GM13976 (cell line): ENCODE data around the gene CFAP410.
A peak's percentile ranks its signal among the peaks of the same experiment; 100 is the strongest.

Experiments
- DNase-seq: peaks from one replicate; pipeline ENCODE4 v3.0.0; 2012; ENCODE audit warnings: low spot score
- CTCF ChIP-seq: IDR thresholded peaks from 2 replicates; pipeline ENCODE4 v1.5.1; 2012; ENCODE audit warnings: borderline replicate concordance, mild to moderate bottlenecking; ENCODE audit not compliant: insufficient read depth; ENCODE audit errors: extremely low read depth, missing control alignments, control extremely low read depth
- in situ Hi-C: fragments of 300-500 bp; cut with MboI; formaldehyde crosslinking; loops from one replicate; pipeline ENCODE4 v1.12.0; 2022; ENCODE audit warnings: low sequenced_read_pairs, mixed read lengths, inconsistent platforms; ENCODE audit not compliant: unreplicated experiment

The CFAP410 gene

GRCh38 chr21:44297525-44298290 is 41.5 kb downstream of the CFAP410 start:
- in situ Hi-C loops: loop anchor here (25.0 kb wide), 2 partner anchors 260 to 485 kb away; no protein-coding TSS in a partner anchor
- TF ChIP-seq CTCF: peak; percentile 83
- peak; percentile 92 for DNase-seq

DNA sequence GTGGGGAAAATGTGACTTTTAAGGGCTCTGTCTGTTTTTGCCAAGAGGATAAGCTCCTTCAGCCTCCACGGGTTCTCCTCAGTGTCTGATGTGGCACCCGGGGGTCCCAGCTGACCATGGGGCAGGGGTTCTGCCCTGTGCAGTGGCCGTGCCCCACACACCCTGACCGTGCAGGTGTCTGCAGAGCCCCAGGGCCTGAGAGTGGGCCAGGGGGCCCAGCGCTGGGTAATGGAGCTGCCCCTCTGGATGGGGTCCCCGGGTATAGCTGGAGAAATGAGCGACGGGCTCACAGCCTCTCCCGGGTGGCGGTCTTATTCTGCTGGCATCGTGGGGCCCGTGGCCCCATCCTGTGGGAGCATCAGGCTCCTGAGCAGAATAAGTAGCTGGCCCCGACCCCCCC is 42.3 kb downstream of the CFAP410 start:
- in situ Hi-C loops: loop anchor here (25.0 kb wide), 2 partner anchors 260 to 485 kb away; no protein-coding TSS in a partner anchor
- no peak for TF ChIP-seq CTCF
- no peak for DNase-seq

DNA sequence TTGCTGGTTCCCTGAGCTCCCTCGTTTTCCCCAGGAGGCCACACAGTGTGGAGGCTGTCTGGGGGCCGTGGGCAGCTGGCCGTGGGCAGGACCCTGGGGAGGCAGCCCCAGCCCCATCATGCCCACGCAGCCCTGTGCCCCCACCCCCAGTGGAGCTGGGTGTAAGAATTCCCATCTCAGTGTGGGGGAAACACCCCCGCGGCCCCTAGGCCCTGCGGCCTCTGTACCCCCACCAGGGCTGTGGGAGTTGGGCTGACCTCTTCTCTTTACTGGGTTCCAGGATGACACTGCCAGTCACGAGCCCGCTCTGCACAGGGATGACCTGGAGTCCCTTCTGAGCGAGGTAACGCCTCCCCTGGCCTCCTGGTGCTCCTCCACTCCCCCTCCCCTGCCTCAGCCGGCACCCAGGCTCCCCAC is 43.1 kb downstream of the CFAP410 start:
- in situ Hi-C loops: loop anchor here (25.0 kb wide), 2 partner anchors 259 to 484 kb away; no protein-coding TSS in a partner anchor
- no peak for DNase-seq
- TF ChIP-seq CTCF: no peak

DNA sequence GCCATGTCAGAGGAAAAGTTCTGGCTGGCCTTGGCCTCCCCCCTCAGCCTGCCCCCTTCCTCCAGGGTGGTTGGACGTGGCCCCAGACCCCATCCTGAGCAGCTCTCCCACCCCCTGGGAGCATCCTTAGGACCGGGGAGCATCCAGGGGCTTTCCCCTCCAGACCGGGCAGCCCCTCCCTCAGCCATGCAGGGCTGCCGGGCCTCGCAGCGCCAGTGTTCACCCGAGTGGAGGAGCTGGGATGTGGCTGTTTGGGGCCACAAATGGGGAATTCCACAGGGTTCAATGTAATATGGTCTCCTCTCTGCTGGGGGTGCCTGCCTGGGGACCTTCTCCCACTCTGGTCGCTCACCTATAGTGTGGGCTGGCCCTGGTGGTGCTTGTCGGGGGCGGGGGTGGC is 43.5 kb downstream of the CFAP410 start:
- peak; percentile 70 for DNase-seq
- in situ Hi-C loops: loop anchor here (25.0 kb wide), 2 partner anchors 258 to 483 kb away; no protein-coding TSS in a partner anchor
- TF ChIP-seq CTCF: no peak

DNA sequence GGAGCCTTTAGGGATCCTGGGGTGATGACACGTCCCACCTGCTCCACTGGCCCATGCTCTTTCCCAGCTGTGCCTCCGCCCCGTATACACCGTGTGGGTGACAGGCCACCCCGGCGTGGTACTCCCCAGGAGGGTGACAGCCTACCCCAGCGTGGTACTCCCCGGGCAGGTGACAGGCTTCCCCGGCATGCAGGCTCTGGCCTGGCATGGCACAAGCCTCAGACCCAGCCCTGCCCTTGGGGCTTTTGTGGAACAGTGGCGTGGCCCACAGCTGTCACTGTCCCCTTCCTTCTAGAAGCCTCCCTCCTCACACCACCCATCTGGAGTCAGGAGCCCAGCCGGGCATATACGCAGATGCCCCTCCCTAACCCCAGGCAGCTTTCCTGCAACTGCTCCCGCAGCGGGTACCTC is 44.0 kb downstream of the CFAP410 start:
- no peak for DNase-seq

More for the DNA sequence above, 44.0 kb downstream of the CFAP410 start:
- no peak for TF ChIP-seq CTCF
- in situ Hi-C loops: loop anchor here (25.0 kb wide), 2 partner anchors 258 to 483 kb away; no protein-coding TSS in a partner anchor
